ENCODE measurements around the gene CDADC1.

CDADC1 gene

DNA sequence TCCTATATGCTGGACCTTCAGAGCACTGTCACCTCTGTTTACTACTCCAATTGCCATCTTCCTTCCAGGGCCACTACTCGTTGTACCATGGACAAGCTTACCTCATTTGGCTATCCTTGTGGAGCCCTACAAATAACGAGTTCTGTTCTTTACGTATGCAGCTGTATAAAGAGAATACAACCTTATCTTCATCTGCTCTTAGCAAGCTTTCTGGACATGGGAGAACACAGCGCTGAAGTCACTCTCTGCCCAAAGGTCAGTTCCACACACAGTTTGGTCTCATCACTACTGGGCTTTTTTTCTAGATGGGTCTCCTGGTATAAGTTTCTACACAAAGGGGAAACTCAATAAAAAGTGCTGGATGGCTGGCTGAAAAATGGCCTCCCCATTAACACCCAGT is 88.9 kb downstream of the CDADC1 start:
- no peak overlapping the region for H4K91ac ChIP-seq (ENCODE audit: low read depth, low read length)
- WGBS (ENCODE audit: extremely low coverage, insufficient coverage, insufficient read length), result no CpG with 5 or more reads among the region's 4 CpGs

DNA sequence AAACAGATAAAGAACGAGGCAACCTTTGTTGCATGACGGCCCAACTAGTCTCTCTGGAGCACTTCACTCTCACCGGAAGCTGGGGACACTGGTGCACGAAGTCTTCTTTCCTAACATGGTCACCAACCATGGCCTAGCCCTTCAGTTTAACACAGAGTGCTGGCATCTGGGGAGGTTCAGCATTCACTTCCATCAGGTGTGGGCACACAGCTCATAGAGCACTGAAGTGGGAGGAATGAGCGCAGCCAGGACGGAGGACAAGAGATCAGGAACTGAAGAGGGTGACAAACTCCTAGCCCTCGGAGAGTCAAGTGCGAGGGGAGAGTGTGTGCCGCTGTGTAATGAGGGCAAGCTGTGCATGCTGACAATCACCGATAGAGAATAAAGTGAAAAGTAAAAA is 92.4 kb downstream of the CDADC1 start:
- H3K9me3 ChIP-seq (ENCODE audit: insufficient read depth, low read depth, low read length), result no peaks in the 10 kb centered on the region
- H3K4me1 ChIP-seq (ENCODE audit: control insufficient read depth in 1 of 2, insufficient read depth in 2 of 2, low read length in 2 of 2), result peaks cover 0 to 2% of the 10 kb centered on the region in 2 experiments
- H3K4me3 ChIP-seq (ENCODE audit: low read depth, low read length), result no peak overlapping the region
- no peak overlapping the region for H3K4ac ChIP-seq (ENCODE audit: low read depth, low read length)
- H2AK5ac ChIP-seq (ENCODE audit: low read length), result no peak overlapping the region
- no peak overlapping the region for H3K9ac ChIP-seq (ENCODE audit: low read length)
- no CpG with 5 or more reads among the region's 10 CpGs for WGBS (ENCODE audit: extremely low coverage, insufficient coverage, insufficient read length)
- H3K79me1 ChIP-seq (ENCODE audit: low read length), result no peaks in the 10 kb centered on the region
- no peak overlapping the region for H2BK12ac ChIP-seq (ENCODE audit: low read length)
- no peak overlapping the region for H4K8ac ChIP-seq (ENCODE audit: low read depth, low read length)
- H3K27me3 ChIP-seq (ENCODE audit: insufficient read depth, low read length), result no peaks in the 10 kb centered on the region
- no peak overlapping the region for H3K4me2 ChIP-seq (ENCODE audit: low read length)
- H2AFZ ChIP-seq (ENCODE audit: insufficient read depth, low read length, poor library complexity), result no peak overlapping the region
- no peak for DNase-seq
- H3K79me2 ChIP-seq (ENCODE audit: control insufficient read depth, insufficient read depth, low read length, poor library complexity), result no peaks in the 10 kb centered on the region
- H3K27ac ChIP-seq (ENCODE audit: low read depth, low read length), result no peak overlapping the region
- H3K18ac ChIP-seq (ENCODE audit: low read length), result no peak overlapping the region
- H3K23ac ChIP-seq (ENCODE audit: low read length), result no peak overlapping the region
- H3K14ac ChIP-seq (ENCODE audit: low read length), result no peak overlapping the region
- H2BK5ac ChIP-seq (ENCODE audit: low read depth, low read length, poor library complexity), result no peak overlapping the region
- H4K12ac ChIP-seq (ENCODE audit: low read depth, low read length), result no peak overlapping the region
- H3K36me3 ChIP-seq (ENCODE audit: control insufficient read depth in 1 of 2, insufficient read depth in 2 of 2, low read length in 2 of 2), result peaks cover 4% of the 10 kb centered on the region in 2 experiments
- H4K91ac ChIP-seq (ENCODE audit: low read depth, low read length), result no peak overlapping the region
- H2BK120ac ChIP-seq (ENCODE audit: insufficient read depth, low read length, poor library complexity), result no peak overlapping the region

More for the DNA sequence above, 88.9 kb downstream of the CDADC1 start:
- Histone ChIP-seq H3K9ac (ENCODE audit: low read length) (no peak overlapping the region), H2AK5ac (ENCODE audit: low read length) (no peak overlapping the region), H2BK5ac (ENCODE audit: low read depth, low read length, poor library complexity) (no peak overlapping the region), H3K4me2 (ENCODE audit: low read length) (no peak overlapping the region), H3K23ac (ENCODE audit: low read length) (no peak overlapping the region), H2BK120ac (ENCODE audit: insufficient read depth, low read length, poor library complexity) (no peak overlapping the region), H3K18ac (ENCODE audit: low read length) (no peak overlapping the region), H3K27me3 (ENCODE audit: insufficient read depth, low read length) (no peaks in the 10 kb centered on the region), H3K79me1 (ENCODE audit: low read length) (no peaks in the 10 kb centered on the region), H2AFZ (ENCODE audit: insufficient read depth, low read length, poor library complexity) (no peak overlapping the region), H4K12ac (ENCODE audit: low read depth, low read length) (no peak overlapping the region), H3K27ac (ENCODE audit: low read depth, low read length) (no peak overlapping the region), H3K4ac (ENCODE audit: low read depth, low read length) (no peak overlapping the region), H3K14ac (ENCODE audit: low read length) (no peak overlapping the region), H4K8ac (ENCODE audit: low read depth, low read length) (no peak overlapping the region), H3K4me1 (ENCODE audit: control insufficient read depth in 1 of 2, insufficient read depth in 2 of 2, low read length in 2 of 2) (no peaks in the 10 kb centered on the region), H3K79me2 (ENCODE audit: control insufficient read depth, insufficient read depth, low read length, poor library complexity) (no peaks in the 10 kb centered on the region), H3K9me3 (ENCODE audit: insufficient read depth, low read depth, low read length) (no peaks in the 10 kb centered on the region), H3K36me3 (ENCODE audit: control insufficient read depth in 1 of 2, insufficient read depth in 2 of 2, low read length in 2 of 2) (peaks cover 4% of the 10 kb centered on the region in 2 experiments), H3K4me3 (ENCODE audit: low read depth, low read length) (no peak overlapping the region), H2BK12ac (ENCODE audit: low read length) (no peak overlapping the region)
- no peak for DNase-seq

DNA sequence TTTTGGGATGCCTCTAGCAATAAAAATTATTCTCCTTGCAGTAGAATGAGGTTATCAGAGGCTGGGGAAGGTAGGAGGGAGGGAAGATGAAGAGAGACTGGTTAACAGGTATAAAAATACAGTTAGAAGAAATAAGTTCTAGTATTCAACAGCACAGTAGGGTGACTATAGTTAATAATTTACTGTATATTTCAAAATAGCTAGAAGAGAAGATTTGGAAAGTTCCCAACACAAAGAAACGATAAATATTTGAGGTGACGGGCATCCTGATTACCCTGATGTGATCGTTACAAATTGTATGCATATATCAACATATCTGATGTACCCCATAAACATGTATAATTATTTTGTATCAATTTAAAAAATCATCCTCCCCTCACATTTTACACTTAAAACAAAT is 93.8 kb downstream of the CDADC1 start:
- Histone ChIP-seq H2BK5ac (ENCODE audit: low read depth, low read length, poor library complexity) (no peak overlapping the region), H3K4me2 (ENCODE audit: low read length) (no peak overlapping the region), H3K23ac (ENCODE audit: low read length) (no peak overlapping the region), H4K91ac (ENCODE audit: low read depth, low read length) (no peak overlapping the region), H3K36me3 (ENCODE audit: control insufficient read depth in 1 of 2, insufficient read depth in 2 of 2, low read length in 2 of 2) (peaks cover 4% of the 10 kb centered on the region in 2 experiments), H3K27ac (ENCODE audit: low read depth, low read length) (no peak overlapping the region), H3K18ac (ENCODE audit: low read length) (no peak overlapping the region), H3K9ac (ENCODE audit: low read length) (no peak overlapping the region), H3K79me2 (ENCODE audit: control insufficient read depth, insufficient read depth, low read length, poor library complexity) (no peaks in the 10 kb centered on the region), H3K9me3 (ENCODE audit: insufficient read depth, low read depth, low read length) (no peaks in the 10 kb centered on the region), H2AK5ac (ENCODE audit: low read length) (no peak overlapping the region), H3K4me1 (ENCODE audit: control insufficient read depth in 1 of 2, insufficient read depth in 2 of 2, low read length in 2 of 2) (peaks cover 0 to 2% of the 10 kb centered on the region in 2 experiments), H2AFZ (ENCODE audit: insufficient read depth, low read length, poor library complexity) (no peak overlapping the region), H3K14ac (ENCODE audit: low read length) (no peak overlapping the region), H3K27me3 (ENCODE audit: insufficient read depth, low read length) (no peaks in the 10 kb centered on the region), H4K12ac (ENCODE audit: low read depth, low read length) (no peak overlapping the region), H3K79me1 (ENCODE audit: low read length) (no peaks in the 10 kb centered on the region), H4K8ac (ENCODE audit: low read depth, low read length) (no peak overlapping the region), H2BK120ac (ENCODE audit: insufficient read depth, low read length, poor library complexity) (no peak overlapping the region), H3K4ac (ENCODE audit: low read depth, low read length) (no peak overlapping the region), H3K4me3 (ENCODE audit: low read depth, low read length) (no peak overlapping the region), H2BK12ac (ENCODE audit: low read length) (no peak overlapping the region)
- no peak for DNase-seq
- no CpG with 5 or more reads among the region's 3 CpGs for WGBS (ENCODE audit: extremely low coverage, insufficient coverage, insufficient read length)

DNA sequence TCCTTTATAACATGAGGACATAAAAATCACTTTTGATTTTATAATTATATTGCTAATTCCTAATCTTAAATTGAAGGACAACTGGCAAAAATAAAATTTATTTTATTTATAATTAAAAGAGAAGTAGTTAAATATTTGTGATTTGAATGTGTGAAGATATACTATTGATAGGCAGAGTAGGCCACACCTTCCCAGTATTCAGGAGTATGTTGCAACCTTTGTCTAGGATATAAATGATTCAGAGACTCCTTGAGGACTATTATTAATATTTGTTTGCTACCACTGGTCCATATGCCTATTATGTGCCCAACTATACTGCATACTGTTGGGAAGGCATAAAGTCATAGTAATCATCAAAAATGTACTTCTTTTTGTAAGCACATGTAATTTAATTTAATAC is 94.2 kb downstream of the CDADC1 start:
- H3K4ac ChIP-seq (ENCODE audit: low read depth, low read length), result no peak overlapping the region
- no peak overlapping the region for H4K91ac ChIP-seq (ENCODE audit: low read depth, low read length)
- no peak for DNase-seq
- H3K14ac ChIP-seq (ENCODE audit: low read length), result no peak overlapping the region
- no peak overlapping the region for H3K4me2 ChIP-seq (ENCODE audit: low read length)
- no peak overlapping the region for H3K18ac ChIP-seq (ENCODE audit: low read length)
- H3K79me2 ChIP-seq (ENCODE audit: control insufficient read depth, insufficient read depth, low read length, poor library complexity), result no peaks in the 10 kb centered on the region
- H3K4me3 ChIP-seq (ENCODE audit: low read depth, low read length), result no peak overlapping the region
- H3K79me1 ChIP-seq (ENCODE audit: low read length), result no peaks in the 10 kb centered on the region
- H2BK120ac ChIP-seq (ENCODE audit: insufficient read depth, low read length, poor library complexity), result no peak overlapping the region
- H3K9me3 ChIP-seq (ENCODE audit: insufficient read depth, low read depth, low read length), result no peaks in the 10 kb centered on the region
- H3K36me3 ChIP-seq (ENCODE audit: control insufficient read depth in 1 of 2, insufficient read depth in 2 of 2, low read length in 2 of 2), result peaks cover 4% of the 10 kb centered on the region in 2 experiments
- no peak overlapping the region for H2BK12ac ChIP-seq (ENCODE audit: low read length)
- no peak overlapping the region for H3K23ac ChIP-seq (ENCODE audit: low read length)
- no peaks in the 10 kb centered on the region for H3K27me3 ChIP-seq (ENCODE audit: insufficient read depth, low read length)
- H4K8ac ChIP-seq (ENCODE audit: low read depth, low read length), result no peak overlapping the region
- no peak overlapping the region for H2AK5ac ChIP-seq (ENCODE audit: low read length)
- peaks cover 0 to 2% of the 10 kb centered on the region in 2 experiments for H3K4me1 ChIP-seq (ENCODE audit: control insufficient read depth in 1 of 2, insufficient read depth in 2 of 2, low read length in 2 of 2)
- H2AFZ ChIP-seq (ENCODE audit: insufficient read depth, low read length, poor library complexity), result no peak overlapping the region
- no peak overlapping the region for H3K27ac ChIP-seq (ENCODE audit: low read depth, low read length)
- no peak overlapping the region for H4K12ac ChIP-seq (ENCODE audit: low read depth, low read length)
- no peak overlapping the region for H3K9ac ChIP-seq (ENCODE audit: low read length)
- no peak overlapping the region for H2BK5ac ChIP-seq (ENCODE audit: low read depth, low read length, poor library complexity)
